IMR-90 (cell line): ENCODE data around the gene VPS37B. TPM values are rescaled to one million over a fixed set of nuclear protein-coding genes. Genes with fewer than 3 reads are reported as not detected.

Experiments used
- ATAC-seq: fragments of 200-7000 bp; cut with Tn5 transposase; 2 replicates; pipeline ENCODE4 v1.9.1; 2020; ENCODE audit warnings: low read depth, mild to moderate bottlenecking, moderate library complexity
- BruUV-seq: library from RNA; stranded (reverse); fragments of 400-500 nt; replicated peaks from 2 replicates; lab custom pipeline; 2021; lab: Mats Ljungman, UMichigan
- CTCF ChIA-PET: fragments of 300-600 bp; formaldehyde crosslinking; extraction: SDS; loops from one replicate; lab custom pipeline; 2021; ENCODE audit warnings: antibody characterized with exemption; lab: Yijun Ruan, JAX
- POLR2A ChIA-PET: fragments of 300-600 bp; sonication (Branson Sonifier 250); formaldehyde crosslinking; loops from one replicate; lab custom pipeline; 2022; ENCODE audit warnings: antibody characterized with exemption; ENCODE audit not compliant: unreplicated experiment; lab: Charles Lee
- DNase-seq: peaks from one replicate; pipeline ENCODE4 v3.0.0; 2013
- H2AFZ ChIP-seq: replicated peaks from 2 replicates; pipeline ENCODE3; 2013; ENCODE audit warnings: low read length, mild to moderate bottlenecking; ENCODE audit not compliant: poor library complexity
- H2AK5ac ChIP-seq: 2 replicates; pipeline ENCODE4 v1.6.1; 2013; ENCODE audit warnings: low read depth, low read length, inconsistent platforms
- H2AK9ac ChIP-seq: replicated peaks from 2 replicates; pipeline ENCODE3; 2013; ENCODE audit warnings: mild to moderate bottlenecking, low read depth, low read length, moderate library complexity; ENCODE audit not compliant: poor library complexity
- H2BK120ac ChIP-seq: 2 replicates; pipeline ENCODE4 v1.6.1; 2013; ENCODE audit warnings: low read depth, low read length, inconsistent platforms
- H2BK15ac ChIP-seq: 3 replicates; pipeline ENCODE4 v1.6.1; 2013; ENCODE audit warnings: low read depth, low read length, inconsistent platforms
- H2BK20ac ChIP-seq: 2 replicates; pipeline ENCODE4 v1.6.1; 2013; ENCODE audit warnings: low read depth, mild to moderate bottlenecking, inconsistent platforms, low read length, moderate library complexity
- H2BK5ac ChIP-seq: 2 replicates; pipeline ENCODE4 v1.6.1; 2013; ENCODE audit warnings: mild to moderate bottlenecking, low read depth, low read length, inconsistent platforms; ENCODE audit not compliant: poor library complexity, severe bottlenecking
- H3K14ac ChIP-seq: replicated peaks from 2 replicates; pipeline ENCODE4 v1.6.1; 2013; ENCODE audit warnings: low read depth, low read length, inconsistent platforms
- H3K18ac ChIP-seq: 2 replicates; pipeline ENCODE4 v1.6.1; 2013; ENCODE audit warnings: low read depth, low read length, control low read depth
- H3K23ac ChIP-seq: 2 replicates; pipeline ENCODE4 v1.6.1; 2013; ENCODE audit warnings: low read depth, low read length, inconsistent platforms
- H3K27ac ChIP-seq: 2 replicates; pipeline ENCODE4 v1.5.1; 2013; ENCODE audit warnings: mild to moderate bottlenecking, control low read depth, low read length; ENCODE audit not compliant: insufficient read depth
- H3K27me3 ChIP-seq: 2 replicates; pipeline ENCODE4 v1.6.1; 2013; ENCODE audit warnings: low read length; ENCODE audit not compliant: control insufficient read depth, insufficient read depth
- H3K36me3 ChIP-seq: 2 replicates; pipeline ENCODE4 v1.6.1; 2013; ENCODE audit warnings: low read length, mixed read lengths; ENCODE audit not compliant: control insufficient read depth, insufficient read depth
- H3K4ac ChIP-seq: 2 replicates; pipeline ENCODE4 v1.6.1; 2013; ENCODE audit warnings: low read depth, low read length, inconsistent platforms
- H3K4me1 ChIP-seq: 2 replicates; pipeline ENCODE4 v1.6.1; 2013; ENCODE audit warnings: low read length, mixed read lengths; ENCODE audit not compliant: control insufficient read depth, insufficient read depth
- H3K4me2 ChIP-seq: 2 replicates; pipeline ENCODE4 v1.6.1; 2013; ENCODE audit warnings: low read depth, mild to moderate bottlenecking, control low read depth, low read length, moderate library complexity
- H3K4me3 ChIP-seq: 2 replicates; pipeline ENCODE4 v1.5.1; 2013; ENCODE audit warnings: low read depth, mild to moderate bottlenecking, control low read depth, low read length, moderate library complexity; ENCODE audit not compliant: insufficient read depth
- H3K56ac ChIP-seq: 2 replicates; pipeline ENCODE4 v1.6.1; 2013; ENCODE audit warnings: low read length, inconsistent platforms; ENCODE audit not compliant: insufficient read depth; ENCODE audit errors: extremely low read depth
- H3K79me1 ChIP-seq, 2 experiments: 2 replicates each; pipeline ENCODE4 v1.6.1; 2013; ENCODE audit warnings: low read length in 2 of 2, inconsistent platforms in 1 of 2, low read depth in 1 of 2
- H3K9ac ChIP-seq: 2 replicates; pipeline ENCODE4 v1.6.1; 2013; ENCODE audit warnings: low read depth, low read length, control low read depth
- H3K9me1 ChIP-seq: 2 replicates; pipeline ENCODE4 v1.6.1; 2013; ENCODE audit warnings: low read length, inconsistent platforms; ENCODE audit not compliant: insufficient read depth
- H3K9me3 ChIP-seq: 2 replicates; pipeline ENCODE4 v1.6.1; 2013; ENCODE audit warnings: low read length; ENCODE audit not compliant: control insufficient read depth, insufficient read depth
- H4K20me1 ChIP-seq: 2 replicates; pipeline ENCODE4 v1.6.1; 2013; ENCODE audit warnings: low read length, inconsistent platforms; ENCODE audit not compliant: insufficient read depth
- H4K5ac ChIP-seq: 2 replicates; pipeline ENCODE4 v1.6.1; 2013; ENCODE audit warnings: mild to moderate bottlenecking, low read depth, low read length, control low read depth
- H4K8ac ChIP-seq, 2 experiments: 2 replicates each; pipeline ENCODE4 v1.6.1; 2013; ENCODE audit warnings: low read depth in 2 of 2, low read length in 2 of 2, control low read depth in 1 of 2, inconsistent platforms in 1 of 2
- H4K91ac ChIP-seq: 2 replicates; pipeline ENCODE4 v1.6.1; 2013; ENCODE audit warnings: low read depth, low read length, inconsistent platforms; ENCODE audit not compliant: insufficient read depth
- MXI1 ChIP-seq: IDR thresholded peaks from 2 replicates; pipeline ENCODE4 v1.6.1; 2012; ENCODE audit warnings: low read depth, mild to moderate bottlenecking, low read length, moderate library complexity, borderline replicate concordance
- RCOR1 ChIP-seq: IDR thresholded peaks from 2 replicates; pipeline ENCODE4 v1.6.1; 2012; ENCODE audit warnings: mild to moderate bottlenecking, low read length, improper control_type of control experiment; ENCODE audit not compliant: insufficient replicate concordance
- SMC3 ChIP-seq: fragments of 150-350 bp; IDR thresholded peaks from 2 replicates; pipeline ENCODE4 v1.6.1; 2016; ENCODE audit warnings: low read depth, mild to moderate bottlenecking, antibody characterized with exemption, low read length, moderate library complexity
- WGBS, 2 experiments: methylation state at CpG; one replicate each; pipeline versions ENCODE4 v1.1.5 to v1.1.7; 2013; ENCODE audit warnings: missing lambda C conversion rate in 2 of 2; ENCODE audit not compliant: insufficient read length in 1 of 2; ENCODE audit errors: extremely low coverage in 2 of 2; 5-methylcytosine and 5-hydroxymethylcytosine counted together
- dilution Hi-C: fragments of 300-500 bp; cut with HindIII; formaldehyde crosslinking; loops from one replicate; pipeline ENCODE4 v1.14.3; 2018; ENCODE audit warnings: low sequenced_read_pairs; ENCODE audit not compliant: unreplicated experiment
- in situ Hi-C: fragments of 300-500 bp; cut with MboI; formaldehyde crosslinking; loops from 3 replicates; pipeline ENCODE4 v1.14.3; 2019; ENCODE audit warnings: low sequenced_read_pairs, inconsistent platforms, mixed read lengths
- intact Hi-C: fragments of 100-400 bp; cut with micrococcal nuclease; formaldehyde crosslinking; loops from 2 replicates; pipeline ENCODE4 v1.10.0; 2022
- polyA plus RNA-seq, 3 experiments: library from polyadenylated mRNA; depleted of rRNA; stranded (reverse); fragments of >200 nt; gene quantifications; 2 replicates each; pipeline ENCODE4 v1.2.3, GENCODE V29; 2012; ENCODE audit warnings: low replicate concordance in 1 of 3
- total RNA-seq: library from RNA; depleted of rRNA; stranded (reverse); fragments of >200 nt; gene quantifications from 2 replicates; pipeline ENCODE4 v1.2.3, GENCODE V29; 2012

Gene VPS37B
- total and polyA plus RNA-seq, 2 of the 4 experiments (the other 2 are of a cell fraction), result 8.6 to 25.7 TPM

DNA sequence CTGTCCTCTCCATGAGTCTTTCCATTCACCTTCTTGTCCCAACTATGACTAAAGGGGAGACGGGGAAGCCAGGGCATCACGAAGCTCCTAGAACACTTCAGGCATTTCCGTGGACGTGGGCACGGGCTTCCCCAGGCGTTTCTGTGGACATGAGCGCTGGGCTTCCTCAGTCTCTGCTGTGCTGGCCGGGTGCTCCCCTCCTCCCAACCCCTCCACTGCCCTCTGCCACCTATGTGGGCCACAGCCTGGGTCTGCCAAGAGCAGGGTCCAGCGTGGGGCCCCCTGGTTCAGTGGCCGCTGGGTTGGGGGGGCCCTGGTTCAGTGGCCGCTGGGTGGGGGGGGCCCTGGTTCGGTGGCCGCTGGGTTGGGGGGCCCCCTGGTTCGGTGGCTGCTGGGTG lies 45.9 kb downstream of the VPS37B start:
- Histone ChIP-seq H2AFZ (no peak overlapping the region), H3K4me1 (peaks cover 13% of the 10 kb centered on the region), H2BK15ac (no peak overlapping the region), H3K27ac (no peak overlapping the region), H4K8ac (no peak overlapping the region), H2BK20ac (no peak overlapping the region), H4K91ac (no peak overlapping the region), H3K14ac (no peak overlapping the region), H3K23ac (no peak overlapping the region), H3K36me3 (no peaks in the 10 kb centered on the region), H3K79me1 (peaks cover 0 to 7% of the 10 kb centered on the region in 2 experiments; a peak in 2 of 4 replicates), H3K4me2 (no peak overlapping the region), H4K20me1 (no peaks in the 10 kb centered on the region; the same call in 1 of the 2 replicates), H3K4ac (no peak overlapping the region), H3K9ac (no peak overlapping the region), H3K27me3 (no peaks in the 10 kb centered on the region), H3K56ac (no peak overlapping the region), H3K9me3 (no peaks in the 10 kb centered on the region), H4K5ac (no peak overlapping the region), H3K9me1 (peaks cover 13% of the 10 kb centered on the region), H2BK5ac (no peak overlapping the region), H2BK120ac (no peak overlapping the region), H2AK5ac (peak overlapping the region; percentile 37; the same call in 1 of the 2 replicates), H2AK9ac (peak overlapping the region; percentile 65), H3K18ac (no peak overlapping the region), H3K4me3 (no peak overlapping the region)
- intact Hi-C loops (no loop called here), in situ Hi-C loops (no loop called here), dilution Hi-C loops (no loop called here)
- ChIA-PET CTCF (no interaction called here), POLR2A (no interaction called here)
- no CpG with 5 or more reads among the region's 14 CpGs for WGBS, 2 experiments
- no TSS peak for BruUV-seq
- no peak for TF ChIP-seq SMC3
- no peak for TF ChIP-seq MXI1
- no peak for TF ChIP-seq RCOR1
- ATAC-seq (no peak), DNase-seq (no peak)
